Endothelial cell (in vitro differentiated cells): ENCODE results near the gene CDK5RAP1. TPM values are rescaled to one million over a fixed set of nuclear protein-coding genes. Genes with fewer than 3 reads are reported as not detected.

Source experiments
- DNase-seq: peaks from one replicate; pipeline ENCODE4 v3.0.0; 2021; ENCODE audit warnings: low spot score
- H3K27ac Mint-ChIP-seq: one replicate; pipeline ENCODE4 v1.8.0; 2021; ENCODE audit warnings: mixed read lengths, inconsistent platforms; ENCODE audit not compliant: unreplicated experiment
- H3K27me3 Mint-ChIP-seq: one replicate; pipeline ENCODE4 v1.8.0; 2021; ENCODE audit warnings: mild to moderate bottlenecking, moderate library complexity, mixed read lengths, inconsistent platforms; ENCODE audit not compliant: unreplicated experiment
- H3K36me3 Mint-ChIP-seq: one replicate; pipeline ENCODE4 v1.8.0; 2021; ENCODE audit warnings: mild to moderate bottlenecking, low read depth, mixed read lengths, inconsistent platforms; ENCODE audit not compliant: unreplicated experiment
- H3K4me1 Mint-ChIP-seq: one replicate; pipeline ENCODE4 v1.8.0; 2021; ENCODE audit warnings: mild to moderate bottlenecking, mixed read lengths, inconsistent platforms; ENCODE audit not compliant: unreplicated experiment
- H3K4me3 Mint-ChIP-seq: one replicate; pipeline ENCODE4 v1.8.0; 2021; ENCODE audit warnings: mild to moderate bottlenecking, mixed read lengths, inconsistent platforms; ENCODE audit not compliant: unreplicated experiment
- H3K9me3 Mint-ChIP-seq: one replicate; pipeline ENCODE4 v1.8.0; 2021; ENCODE audit warnings: mixed read lengths, inconsistent platforms; ENCODE audit not compliant: unreplicated experiment
- long read RNA-seq: library from polyadenylated mRNA; unstranded; transcript quantifications from one replicate; pipeline ENCODE4 v2.0.0, GENCODE V29; 2020; ENCODE audit not compliant: unreplicated experiment
- total RNA-seq: library from RNA; stranded (reverse); fragmentation: NEBNext Ultra II Directional; extraction: Animal tissue kit (Norgen Biotek cat#: 25700); gene quantifications from one replicate; pipeline ENCODE4 v1.2.1, GENCODE V29; 2021; ENCODE audit not compliant: unreplicated experiment
- TF ChIP-seq, protein P1 (sequence below): fragments of 200-600 bp; sonication (generic); IDR thresholded peaks from one replicate; pipeline ENCODE4 v1.5.0; 2021; ENCODE audit warnings: antibody characterized with exemption; ENCODE audit not compliant: unreplicated experiment

Gene CDK5RAP1, protein sequence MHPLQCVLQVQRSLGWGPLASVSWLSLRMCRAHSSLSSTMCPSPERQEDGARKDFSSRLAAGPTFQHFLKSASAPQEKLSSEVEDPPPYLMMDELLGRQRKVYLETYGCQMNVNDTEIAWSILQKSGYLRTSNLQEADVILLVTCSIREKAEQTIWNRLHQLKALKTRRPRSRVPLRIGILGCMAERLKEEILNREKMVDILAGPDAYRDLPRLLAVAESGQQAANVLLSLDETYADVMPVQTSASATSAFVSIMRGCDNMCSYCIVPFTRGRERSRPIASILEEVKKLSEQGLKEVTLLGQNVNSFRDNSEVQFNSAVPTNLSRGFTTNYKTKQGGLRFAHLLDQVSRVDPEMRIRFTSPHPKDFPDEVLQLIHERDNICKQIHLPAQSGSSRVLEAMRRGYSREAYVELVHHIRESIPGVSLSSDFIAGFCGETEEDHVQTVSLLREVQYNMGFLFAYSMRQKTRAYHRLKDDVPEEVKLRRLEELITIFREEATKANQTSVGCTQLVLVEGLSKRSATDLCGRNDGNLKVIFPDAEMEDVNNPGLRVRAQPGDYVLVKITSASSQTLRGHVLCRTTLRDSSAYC
- total RNA-seq: 42.7 TPM
- long read RNA-seq, transcript CDK5RAP1-202 (14 exons, 2,122 nt): major isoform, 21 of 28 reads
- long read RNA-seq, partial matches to known transcripts: 1 of 28 reads
- long read RNA-seq, other reads (novel, unspliced or antisense): 5 of 28 reads

DNA sequence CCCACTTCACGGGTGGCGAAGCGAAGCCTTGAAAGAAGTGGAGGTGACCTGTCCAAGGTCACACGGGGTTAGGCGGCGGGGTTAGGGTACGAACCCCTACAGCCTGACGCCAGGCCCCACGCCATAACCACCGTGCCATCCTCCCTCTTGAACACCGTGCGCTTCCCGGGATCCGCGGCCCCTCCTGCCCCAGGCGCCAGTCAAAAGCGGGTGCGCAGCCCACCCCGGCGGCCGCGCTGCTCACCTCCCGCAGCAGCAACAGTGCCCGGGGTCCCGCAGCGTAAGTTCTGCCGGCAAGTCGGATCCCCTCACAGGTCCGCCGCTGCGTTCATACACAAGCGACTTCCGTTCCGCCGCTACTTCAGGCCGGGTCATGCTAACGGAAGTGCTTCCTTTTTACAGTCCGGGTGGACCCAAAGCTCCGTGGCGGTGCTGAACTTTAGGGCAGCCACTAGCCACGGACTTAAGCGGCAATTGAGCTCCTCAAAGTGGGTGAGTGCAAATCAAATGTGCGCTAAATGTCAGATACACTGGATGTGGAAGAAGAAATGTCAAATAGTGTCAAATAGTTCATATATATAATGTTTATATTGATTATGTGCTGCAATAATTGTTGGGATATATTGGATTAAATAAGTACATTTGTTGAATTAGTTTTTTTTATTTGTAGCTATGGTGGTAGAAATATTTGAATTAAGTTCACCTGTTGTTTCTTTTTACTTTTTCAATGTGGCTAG lies at the start of gene CDK5RAP1:
TSS of gene CDK5RAP1 (minus strand) at position 336 of the 737 bp plus-strand sequence. CDS start 4,455 bp downstream, outside the sequence.
- Mint-ChIP-seq H3K4me3 (peak within 1 kb of the TSS; percentile 99), H3K9me3 (no peaks in the 10 kb centered on the region), H3K27me3 (peaks cover 2% of the 10 kb centered on the region), H3K27ac (peak within 1 kb of the TSS; percentile 70), H3K36me3 (peaks cover under 1% of the 10 kb centered on the region), H3K4me1 (no peaks in the 10 kb centered on the region)
- DNase-seq: peak; percentile 81
- TF ChIP-seq, protein P1, sequence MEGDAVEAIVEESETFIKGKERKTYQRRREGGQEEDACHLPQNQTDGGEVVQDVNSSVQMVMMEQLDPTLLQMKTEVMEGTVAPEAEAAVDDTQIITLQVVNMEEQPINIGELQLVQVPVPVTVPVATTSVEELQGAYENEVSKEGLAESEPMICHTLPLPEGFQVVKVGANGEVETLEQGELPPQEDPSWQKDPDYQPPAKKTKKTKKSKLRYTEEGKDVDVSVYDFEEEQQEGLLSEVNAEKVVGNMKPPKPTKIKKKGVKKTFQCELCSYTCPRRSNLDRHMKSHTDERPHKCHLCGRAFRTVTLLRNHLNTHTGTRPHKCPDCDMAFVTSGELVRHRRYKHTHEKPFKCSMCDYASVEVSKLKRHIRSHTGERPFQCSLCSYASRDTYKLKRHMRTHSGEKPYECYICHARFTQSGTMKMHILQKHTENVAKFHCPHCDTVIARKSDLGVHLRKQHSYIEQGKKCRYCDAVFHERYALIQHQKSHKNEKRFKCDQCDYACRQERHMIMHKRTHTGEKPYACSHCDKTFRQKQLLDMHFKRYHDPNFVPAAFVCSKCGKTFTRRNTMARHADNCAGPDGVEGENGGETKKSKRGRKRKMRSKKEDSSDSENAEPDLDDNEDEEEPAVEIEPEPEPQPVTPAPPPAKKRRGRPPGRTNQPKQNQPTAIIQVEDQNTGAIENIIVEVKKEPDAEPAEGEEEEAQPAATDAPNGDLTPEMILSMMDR: no peak

- Mint-ChIP-seq H3K4me3 (no peak overlapping the region), H3K9me3 (peaks cover 5% of the 10 kb centered on the region), H3K36me3 (peaks cover 4% of the 10 kb centered on the region), H3K4me1 (peaks cover 8% of the 10 kb centered on the region), H3K27me3 (peaks cover 2% of the 10 kb centered on the region), H3K27ac (no peak overlapping the region)
- no peak for DNase-seq
- TF ChIP-seq, protein P1: no peak
Measured at GRCh38 chr20:33450867-33451266, 49.5 kb upstream of the CDK5RAP1 start.

DNA sequence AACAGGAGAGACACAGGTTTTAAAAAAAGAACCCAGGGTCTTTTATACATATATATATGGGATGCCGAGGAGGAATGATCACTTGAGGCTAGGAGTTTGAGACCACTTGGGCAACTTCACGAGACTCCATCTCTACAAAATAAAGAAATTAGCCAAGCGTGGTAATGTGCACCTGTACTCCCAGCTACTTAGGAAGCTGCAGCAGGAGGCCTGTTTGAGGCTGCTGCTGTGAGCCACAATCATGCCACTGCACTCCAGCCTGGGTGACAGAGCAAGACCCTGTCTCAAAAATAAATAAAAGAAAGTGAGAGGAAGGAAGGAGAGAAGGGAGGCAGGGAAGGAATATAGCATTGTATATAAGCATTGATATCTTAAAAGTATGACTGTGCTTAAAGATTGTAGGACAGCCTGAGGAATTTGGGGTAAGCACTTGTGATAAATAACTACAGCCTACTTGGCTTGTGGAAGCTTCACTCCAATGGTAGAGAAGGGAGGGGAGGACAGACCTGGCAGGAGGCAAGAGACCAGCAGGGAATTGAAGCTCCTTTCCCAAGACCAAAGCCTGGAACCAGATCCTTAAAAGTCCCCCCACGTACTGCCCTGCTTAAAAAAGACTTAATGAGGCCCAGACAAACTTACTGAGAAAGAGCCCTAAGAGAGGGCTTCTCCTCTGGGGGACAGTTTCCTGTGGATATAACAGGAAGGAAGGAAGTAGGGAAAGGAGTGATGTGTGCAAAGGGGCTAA lies 44.7 kb upstream of the CDK5RAP1 start:
- no peak for DNase-seq
- H3K27ac Mint-ChIP-seq: no peak overlapping the region
- H3K36me3 Mint-ChIP-seq: peaks cover 4% of the 10 kb centered on the region
- TF ChIP-seq, protein P1: no peak
- peaks cover 9% of the 10 kb centered on the region for H3K4me1 Mint-ChIP-seq
- peaks cover 5% of the 10 kb centered on the region for H3K9me3 Mint-ChIP-seq
- H3K4me3 Mint-ChIP-seq: no peak overlapping the region
- peaks cover 8% of the 10 kb centered on the region for H3K27me3 Mint-ChIP-seq

DNA sequence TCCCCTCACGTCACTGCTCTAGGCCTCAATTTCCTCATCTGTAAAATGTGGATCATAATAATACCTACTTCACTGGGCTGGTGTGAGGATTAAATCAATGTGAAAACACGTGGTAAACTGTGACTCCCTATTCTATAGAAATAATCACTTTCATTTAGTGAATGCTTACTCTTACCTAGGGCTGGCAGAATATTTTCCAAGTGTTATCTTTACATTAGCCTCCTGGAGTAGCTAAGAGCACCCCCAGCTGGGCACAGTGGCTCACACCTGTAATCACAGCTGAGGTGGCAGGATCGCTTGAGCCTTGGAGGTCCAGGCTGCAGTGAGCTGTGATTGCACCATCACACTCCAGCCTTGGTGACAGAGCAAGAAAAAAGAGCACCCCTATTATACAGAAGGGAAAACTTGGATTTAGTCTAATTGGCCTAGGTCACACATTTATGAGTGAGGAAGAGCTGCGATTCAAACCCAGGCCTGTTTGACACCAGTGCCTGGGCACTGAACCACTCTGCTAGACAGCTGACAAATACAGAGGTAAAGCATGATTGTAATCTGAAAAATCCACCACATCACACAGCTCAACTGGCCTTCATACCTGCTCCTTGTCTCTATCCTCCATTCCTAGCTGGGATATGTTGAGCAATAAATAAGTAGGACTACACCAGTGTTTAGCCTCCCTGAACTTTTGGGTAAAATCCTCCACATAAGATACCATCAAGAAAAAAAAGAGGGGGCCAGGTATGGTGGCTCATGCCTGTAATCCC lies 43.7 kb upstream of the CDK5RAP1 start:
- TF ChIP-seq, protein P1: no peak
- H3K27me3 Mint-ChIP-seq: peaks cover 8% of the 10 kb centered on the region
- H3K9me3 Mint-ChIP-seq: peaks cover 5% of the 10 kb centered on the region
- peaks cover 9% of the 10 kb centered on the region for H3K4me1 Mint-ChIP-seq
- peaks cover 4% of the 10 kb centered on the region for H3K36me3 Mint-ChIP-seq
- peak overlapping the region; percentile 82 for H3K4me3 Mint-ChIP-seq
- no peak overlapping the region for H3K27ac Mint-ChIP-seq
- no peak for DNase-seq
